Activated CD8-positive, alpha-beta memory T cell treated with anti-CD3 and anti-CD28 coated beads for 24 hours (primary cell): ENCODE results near the gene TCEA2.
A peak's percentile ranks its signal among the peaks of the same experiment; 100 is the strongest.

Experiments
- DNase-seq: peaks from one replicate; pipeline ENCODE4 v3.0.0-alpha.2; 2020

Gene TCEA2

DNA sequence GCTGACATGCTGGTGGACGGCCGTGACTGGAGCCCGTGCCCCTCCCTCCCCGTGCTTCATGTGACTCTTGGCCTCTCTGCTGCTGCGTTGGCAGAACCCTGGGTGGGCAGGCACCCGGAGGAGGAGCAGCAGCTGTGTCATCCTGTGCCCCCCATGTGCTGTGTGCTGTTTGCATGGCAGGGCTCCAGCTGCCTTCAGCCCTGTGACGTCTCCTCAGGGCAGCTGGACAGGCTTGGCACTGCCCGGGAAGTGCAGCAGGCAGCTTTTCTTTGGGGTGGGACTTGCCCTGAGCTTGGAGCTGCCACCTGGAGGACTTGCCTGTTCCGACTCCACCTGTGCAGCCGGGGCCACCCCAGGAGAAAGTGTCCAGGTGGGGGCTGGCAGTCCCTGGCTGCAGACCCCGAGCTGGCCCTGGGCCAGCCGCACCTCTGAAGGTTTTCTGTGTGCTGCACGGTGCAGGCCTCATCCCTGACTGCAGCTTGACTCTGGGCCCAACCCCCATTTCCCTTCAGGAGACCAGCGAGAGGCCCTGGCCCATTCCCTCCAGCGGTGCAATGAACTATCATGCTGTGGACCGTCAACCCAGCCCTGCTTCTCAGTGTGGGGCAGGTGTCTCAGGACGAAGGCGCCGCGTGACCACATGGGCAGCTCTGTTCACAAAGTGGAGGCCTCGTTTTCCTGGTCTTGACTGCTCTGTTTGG is 36.2 kb downstream of the TCEA2 start:
- DNase-seq = no peak

DNA sequence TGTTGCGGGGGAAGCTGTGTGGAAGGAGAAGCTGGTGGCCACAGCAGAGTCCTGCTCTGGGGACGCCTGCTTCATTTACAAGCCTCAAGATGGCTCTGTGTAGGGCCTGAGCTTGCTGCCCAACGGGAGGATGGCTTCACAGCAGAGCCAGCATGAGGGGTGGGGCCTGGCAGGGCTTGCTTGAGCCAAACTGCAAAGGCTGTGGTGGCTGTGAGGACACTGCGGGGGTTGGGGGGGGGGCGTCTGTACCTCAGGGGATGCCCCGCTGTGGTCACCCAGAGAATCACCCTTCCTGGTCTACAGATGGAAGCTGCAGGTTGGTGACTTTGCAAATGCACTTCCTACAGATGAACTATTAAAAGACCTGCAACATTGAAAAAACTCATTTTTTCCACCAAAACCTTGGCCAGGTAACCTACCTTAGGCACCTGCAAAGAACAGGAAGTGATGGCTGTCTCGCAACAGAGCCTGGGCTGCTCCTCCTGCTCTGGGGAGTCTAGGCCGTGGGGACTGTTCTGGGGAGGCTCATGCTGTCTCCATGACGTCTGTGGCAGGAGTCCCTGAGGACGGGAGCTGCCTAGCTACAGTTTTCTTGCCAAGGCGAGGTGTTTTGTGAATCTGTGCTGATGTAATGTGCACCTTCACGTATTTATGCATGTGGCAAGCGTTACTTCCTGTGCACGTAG is 37.0 kb downstream of the TCEA2 start:
- DNase-seq = no peak

DNA sequence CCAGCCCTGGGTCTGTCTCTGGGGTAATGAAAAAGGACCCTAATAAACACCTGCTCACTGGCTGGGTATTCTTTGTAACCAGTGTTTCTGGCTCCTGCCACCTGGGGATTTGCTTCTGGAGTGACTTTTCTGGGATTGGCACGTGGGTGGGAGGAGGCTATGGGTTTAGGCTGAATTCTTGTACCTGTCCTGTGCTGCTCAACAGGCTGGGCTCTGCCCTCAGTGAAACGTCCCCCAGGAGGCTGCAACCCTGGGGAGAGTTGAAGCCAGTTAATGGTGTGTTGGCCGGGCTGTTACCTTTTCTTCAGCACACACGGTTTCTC is 37.5 kb downstream of the TCEA2 start:
- no peak for DNase-seq

DNA sequence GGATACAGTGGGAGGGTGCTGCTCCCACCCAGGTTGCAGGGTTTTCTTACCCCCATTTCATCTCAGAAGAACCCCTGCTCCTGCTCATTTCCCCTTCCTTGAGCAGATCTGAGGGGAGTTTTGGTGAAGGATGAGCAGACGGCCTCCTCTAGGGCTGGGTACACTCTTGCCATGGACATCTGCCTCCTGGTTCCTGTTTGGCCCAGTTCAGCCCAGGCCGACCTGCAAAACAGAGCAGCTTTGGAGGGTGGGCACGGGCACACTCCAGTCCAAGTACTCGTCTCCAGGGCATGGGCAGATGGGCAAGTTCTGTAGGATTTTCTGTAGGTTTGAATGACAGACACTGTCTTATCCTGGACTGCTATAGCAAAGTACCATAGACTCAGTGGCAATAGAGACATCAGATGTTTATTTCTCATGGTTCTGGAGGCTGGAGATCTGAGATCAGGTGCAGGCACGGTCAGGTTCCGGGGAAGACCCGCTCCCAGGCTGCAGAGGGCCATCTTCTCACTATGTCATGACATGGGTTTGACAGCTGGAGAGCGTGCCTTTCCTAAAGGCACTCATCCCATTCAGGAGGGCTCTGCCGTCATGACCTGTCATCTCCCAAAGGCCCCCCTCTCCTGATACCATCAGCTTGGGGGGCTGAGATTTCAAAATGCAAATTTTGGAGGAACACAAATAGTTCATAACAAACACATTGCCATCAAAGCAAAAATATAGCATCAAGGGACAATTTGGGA is 38.1 kb downstream of the TCEA2 start:
- DNase-seq = no peak

DNA sequence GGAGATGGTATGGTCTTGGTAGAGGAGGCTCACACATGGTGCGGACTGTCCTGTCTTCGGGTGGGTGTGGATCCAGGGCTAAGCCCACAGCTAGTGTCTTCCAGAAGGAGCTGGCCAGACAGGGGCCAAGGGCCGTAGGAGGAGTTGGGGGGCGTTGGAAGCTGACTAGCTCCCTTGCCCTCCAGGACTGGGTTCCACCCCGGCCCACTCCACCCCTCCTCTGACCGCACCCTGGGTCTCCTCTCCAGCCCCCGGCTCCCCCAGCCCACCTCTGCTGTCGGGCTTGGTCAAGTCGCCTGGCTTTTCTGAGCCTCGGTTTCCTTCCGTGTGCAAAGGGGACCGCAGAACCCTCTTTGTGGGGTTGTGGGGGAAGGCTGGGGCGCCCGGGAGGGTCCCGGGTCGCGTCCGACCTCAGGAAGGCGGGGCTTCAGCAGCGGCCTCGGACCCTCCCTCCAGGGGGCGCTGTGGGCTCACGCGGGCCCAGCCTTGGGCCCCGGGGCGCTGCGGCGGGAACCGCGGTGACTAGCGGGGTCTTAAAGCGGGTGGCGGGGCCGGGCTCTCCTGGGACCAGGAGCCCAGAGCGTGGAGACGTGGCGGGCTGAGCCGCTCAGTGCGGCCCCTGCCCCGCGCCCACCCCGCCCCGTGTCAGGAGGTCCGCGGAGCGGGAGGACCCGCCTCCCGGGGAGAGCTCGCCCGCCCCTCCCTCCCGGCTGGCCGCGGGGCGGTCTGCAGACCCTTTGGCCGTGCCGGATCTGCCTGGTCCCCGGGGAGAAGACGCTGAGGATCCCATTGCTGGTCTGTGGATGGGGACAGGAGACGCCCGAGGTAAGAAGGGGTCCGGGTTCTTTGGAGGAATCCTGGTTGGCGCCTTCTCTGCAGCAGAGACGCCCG is 39.0 kb downstream of the TCEA2 start:
- peak; percentile 88 for DNase-seq

DNA sequence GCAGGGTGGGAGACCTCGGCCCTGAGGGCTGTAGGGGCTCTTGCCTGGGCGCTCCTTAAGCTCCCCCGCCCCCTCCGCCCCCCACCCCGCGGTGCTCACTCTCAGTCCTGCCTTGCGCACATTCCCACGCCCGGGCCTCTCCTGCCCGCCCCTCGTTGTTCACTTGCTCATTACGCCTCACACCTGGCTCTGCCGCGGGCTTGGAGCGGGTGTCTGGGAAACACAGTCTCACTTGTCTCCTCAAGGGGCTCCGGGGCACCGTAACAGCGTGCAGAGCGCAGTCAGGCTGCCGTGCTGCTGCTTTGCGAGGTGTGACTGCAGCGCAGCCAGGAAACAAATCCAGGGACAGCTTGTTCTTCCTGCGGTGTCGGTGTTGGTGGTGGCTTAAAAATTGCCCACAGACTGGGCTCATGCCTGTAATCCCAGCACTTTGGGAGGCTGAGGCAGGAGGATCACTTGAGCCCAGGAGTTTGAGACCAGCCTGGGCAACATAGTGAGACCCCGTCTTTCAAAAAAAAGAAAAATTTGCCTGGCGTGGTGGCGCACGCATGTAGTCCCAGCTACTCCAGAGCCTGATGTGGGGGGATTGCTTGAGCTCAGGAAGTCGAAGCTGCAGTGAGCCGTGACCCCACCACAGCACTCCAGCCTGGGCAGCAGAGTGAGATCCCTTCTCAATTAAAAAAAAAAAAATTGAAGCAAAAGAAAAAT is 39.8 kb downstream of the TCEA2 start:
- no peak for DNase-seq

DNA sequence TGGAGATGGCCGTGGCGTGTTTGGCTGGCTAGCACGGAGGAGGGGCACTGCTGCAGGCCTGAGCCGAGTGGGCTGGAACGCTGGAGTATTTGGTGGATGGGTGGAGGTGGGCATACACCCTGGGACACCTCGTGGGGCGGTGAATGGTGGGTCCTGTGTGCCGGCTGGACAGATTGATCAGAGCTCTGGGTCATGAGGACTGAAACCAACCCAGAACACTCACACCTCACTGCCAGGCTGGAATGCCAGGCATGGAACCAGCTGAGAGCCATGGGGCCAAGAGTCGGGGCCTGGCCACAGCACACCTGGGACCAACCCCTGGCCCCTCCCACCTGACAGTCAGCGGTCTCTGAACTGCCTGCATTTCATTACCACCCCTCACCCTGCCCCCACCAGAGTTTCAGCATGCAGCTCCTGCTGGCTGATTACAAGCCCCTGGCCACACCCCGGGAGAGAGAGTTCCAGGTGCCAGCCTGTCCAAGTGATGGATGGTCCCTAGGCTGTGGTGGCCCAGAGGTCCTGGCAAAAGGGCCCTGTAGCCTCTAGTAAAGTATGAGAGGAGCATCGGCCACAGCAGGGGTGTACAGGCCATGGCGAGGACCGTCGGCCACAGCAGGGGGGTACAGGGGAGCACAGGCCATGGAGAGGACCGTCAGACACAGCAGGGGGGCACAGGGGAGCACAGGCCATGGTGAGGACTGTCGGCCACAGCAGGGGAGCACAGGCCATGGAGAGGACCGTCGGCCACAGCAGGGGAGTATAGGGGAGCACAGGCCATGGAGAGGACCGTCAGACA is 41.1 kb downstream of the TCEA2 start:
- no peak for DNase-seq

DNA sequence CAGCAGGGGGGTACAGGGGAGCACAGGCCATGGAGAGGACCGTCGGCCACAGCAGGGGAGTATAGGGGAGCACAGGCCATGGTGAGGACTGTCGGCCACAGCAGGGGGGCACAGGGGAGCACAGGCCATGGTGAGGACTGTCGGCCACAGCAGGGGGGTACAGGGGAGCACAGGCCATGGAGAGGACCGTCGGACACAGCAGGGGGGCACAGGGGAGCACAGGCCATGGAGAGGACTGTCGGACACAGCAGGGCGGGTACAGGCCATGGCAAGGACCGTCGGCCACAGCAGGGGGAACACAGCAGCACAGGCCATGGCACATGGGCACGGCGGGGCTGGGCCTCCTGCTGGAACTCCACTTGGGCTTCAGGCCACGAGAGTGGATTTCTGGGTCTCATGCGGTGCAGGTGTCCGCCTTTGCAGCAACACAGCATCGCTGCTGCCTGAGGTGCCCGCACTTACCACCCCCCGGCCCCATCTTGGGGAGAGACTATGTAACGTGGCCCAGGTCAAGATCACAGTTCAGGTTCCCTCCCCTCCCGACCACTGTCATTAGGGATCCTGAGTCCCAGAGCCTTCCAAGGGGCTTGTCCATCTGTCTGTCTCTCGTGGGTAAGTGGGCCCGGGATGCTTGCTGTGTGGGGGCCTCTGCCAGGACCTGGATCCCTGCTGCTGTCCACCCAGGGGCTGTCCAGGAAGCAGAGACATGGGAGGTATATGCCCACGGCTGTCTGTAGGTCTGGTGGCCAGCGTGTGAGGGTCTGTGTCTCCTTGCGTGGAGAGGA is 41.9 kb downstream of the TCEA2 start:
- no peak for DNase-seq

DNA sequence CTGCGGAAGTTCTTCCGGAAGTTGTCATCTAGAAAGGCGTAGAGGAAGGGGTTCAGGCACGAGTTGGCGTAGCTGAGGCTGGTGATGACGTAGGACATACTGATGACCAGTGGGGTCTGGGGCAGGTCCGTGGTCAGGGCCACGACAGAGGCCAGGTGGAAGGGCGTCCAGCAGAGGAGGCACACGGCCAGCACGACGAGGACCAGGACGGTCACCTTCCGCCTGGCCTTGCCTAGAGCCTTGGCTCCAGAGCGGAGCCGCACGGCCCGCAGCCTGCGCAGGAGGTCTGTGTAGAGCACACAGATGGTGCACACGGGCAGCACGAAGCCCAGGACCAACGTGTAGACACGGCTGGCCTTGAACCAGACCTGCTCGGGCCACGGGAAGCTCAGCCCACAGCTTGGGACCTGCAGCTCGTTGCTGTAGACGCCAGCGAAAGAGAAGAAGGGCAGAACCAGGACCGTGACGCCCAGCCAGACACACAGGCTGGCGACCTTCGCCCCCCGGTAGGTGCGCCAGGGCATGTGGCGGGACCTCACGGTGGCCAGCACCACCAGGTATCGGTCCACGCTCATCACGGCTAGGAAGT is 42.9 kb downstream of the TCEA2 start:
- no peak for DNase-seq

DNA sequence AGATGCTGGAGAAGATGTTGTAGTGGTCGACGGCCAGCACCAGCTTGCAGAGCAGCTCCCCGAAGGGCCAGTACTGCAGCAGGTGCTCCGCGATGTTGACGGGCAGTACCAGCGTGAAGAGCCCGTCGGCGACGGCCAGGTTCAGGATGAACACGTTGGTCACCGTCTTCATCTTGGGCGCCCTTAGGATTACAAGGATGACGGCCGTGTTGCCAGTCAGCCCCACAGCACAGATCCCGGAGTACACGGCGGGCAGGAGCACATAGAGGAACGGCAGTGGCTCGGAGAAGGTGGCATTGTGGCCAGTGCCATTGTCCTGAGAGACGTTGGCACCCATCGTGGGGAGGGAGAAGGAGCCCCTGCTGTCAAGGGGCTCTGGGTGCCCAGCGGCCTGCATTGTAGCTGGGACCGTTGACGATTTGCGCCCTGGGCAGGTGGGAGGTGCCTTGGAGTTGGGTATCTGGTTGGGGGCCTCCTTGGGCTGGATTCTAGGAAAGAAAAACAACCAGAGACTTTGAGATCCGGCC is 43.5 kb downstream of the TCEA2 start:
- DNase-seq = no peak

DNA sequence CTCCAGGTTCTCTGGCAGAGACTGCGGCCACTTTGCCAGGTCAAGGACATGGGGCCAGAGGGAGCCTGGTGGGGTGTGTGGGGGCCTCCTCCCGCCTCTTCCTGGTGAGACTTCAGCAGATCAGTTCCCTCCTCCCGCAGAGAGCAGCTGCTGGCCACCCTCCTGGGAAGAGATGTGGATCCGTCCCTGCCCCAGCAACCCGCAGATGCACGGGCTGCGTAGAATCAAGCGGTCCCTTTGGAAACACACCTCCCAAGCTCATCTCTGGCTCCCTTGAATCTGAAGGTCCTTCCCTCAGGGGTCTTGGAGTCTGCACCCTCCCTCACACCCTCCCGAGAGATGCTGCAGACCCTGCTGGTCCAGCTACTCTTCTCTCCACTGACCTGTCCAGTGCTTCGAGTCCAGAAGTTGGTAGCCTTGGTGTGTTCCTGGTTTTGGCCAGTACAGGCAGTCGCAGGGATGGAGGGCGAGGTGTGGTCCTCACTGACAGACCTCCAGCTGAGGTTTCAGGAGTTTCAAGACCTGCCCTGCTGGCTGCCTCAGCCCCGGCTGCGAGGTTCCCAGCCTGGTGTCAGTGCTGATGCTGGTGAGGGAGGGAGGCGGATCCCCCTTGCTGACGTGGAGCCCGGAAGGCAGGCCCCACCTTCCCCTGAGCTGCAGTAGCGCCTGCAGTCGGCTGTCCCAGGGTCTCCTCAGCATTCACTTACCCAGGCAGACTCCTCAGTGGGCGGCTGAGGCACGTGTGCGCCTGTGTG is 44.2 kb downstream of the TCEA2 start, which contains the start of gene NPBWR2:
TSS of gene NPBWR2 (minus strand) at position 585 of the 755 bp plus-strand sequence. CDS start 734 bp downstream, outside the sequence.
- DNase-seq = no peak

DNA sequence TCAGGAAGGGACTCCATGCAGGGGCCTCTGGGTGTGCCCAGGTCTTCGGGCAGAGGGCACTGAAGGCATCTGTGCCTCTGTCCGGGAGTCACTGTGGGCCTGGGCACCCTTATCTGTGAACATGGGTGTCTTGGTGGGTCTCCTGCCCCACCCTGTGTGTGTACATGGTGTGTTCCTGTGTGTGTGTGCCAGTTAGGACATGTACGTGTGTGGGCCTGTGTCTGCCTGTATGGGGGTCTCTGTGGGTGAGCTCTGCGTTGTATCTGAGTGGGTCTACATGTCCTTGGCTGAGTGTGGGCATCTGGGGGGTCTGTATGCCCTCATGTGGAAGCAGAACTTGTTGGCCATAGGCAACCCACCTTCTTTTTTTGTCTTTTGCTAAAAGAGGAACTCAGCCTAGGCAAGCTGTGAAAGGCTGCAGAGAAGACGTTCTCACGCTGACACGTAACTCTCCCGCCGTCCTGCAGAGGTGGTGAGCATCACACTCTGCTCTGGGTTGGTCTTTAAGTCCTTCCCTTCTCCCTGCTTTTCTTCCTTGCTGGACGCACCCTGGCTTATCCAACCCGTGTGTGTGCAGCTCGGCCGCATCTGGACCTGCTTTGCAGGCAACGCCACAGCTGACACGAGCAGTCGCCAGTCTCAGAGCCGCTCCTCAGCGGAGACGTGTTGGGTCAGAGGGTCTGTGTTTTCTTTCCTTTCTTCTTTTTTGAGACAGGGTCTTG is 44.9 kb downstream of the TCEA2 start:
- no peak for DNase-seq

DNA sequence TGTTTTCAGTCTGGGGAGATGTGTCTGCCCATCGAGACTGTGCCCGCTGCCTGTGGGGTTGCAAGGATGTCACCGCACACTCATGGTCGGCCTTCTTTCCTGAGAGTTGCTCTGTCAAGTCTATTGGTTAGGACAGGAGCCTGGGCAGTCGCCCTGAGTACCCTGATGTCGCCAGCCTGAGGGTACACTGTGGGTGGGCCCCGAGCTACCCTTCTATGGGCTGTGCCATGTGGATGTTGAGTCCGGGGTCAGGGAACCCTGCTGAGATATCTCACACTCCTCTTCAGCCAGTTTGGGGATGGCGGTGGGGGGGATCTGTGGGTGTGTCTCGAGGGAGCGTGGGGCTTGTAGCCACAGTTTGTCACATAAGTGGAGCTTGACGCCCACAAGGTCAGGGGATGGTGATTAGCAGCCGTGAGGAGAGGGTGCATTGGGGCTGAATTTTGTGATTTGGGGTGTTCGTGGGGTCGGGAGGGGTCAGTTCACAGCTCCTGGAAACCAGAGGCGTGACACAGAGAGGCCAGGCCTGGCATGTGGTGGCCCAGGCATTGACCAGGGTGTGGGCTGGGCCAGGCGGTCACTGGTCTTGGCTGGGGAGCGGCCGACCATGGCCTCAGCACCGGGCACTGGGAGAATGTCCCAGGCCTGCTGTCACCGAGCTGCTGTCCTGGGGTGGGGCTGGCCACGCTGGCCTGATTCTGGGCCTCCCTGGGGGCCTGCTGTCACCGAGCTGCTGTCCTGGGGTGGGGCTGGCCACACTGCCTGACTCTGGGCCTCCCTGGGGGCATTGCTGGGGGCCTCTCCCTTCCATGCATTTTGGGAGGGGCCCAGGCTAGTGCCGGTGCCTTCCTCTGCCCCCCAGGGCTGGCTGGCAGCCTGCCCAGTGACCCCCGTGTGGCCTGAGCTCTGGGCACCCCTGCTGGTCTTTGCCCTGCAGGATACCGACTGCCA is 46.0 kb downstream of the TCEA2 start:
- DNase-seq = peak; percentile 50

DNA sequence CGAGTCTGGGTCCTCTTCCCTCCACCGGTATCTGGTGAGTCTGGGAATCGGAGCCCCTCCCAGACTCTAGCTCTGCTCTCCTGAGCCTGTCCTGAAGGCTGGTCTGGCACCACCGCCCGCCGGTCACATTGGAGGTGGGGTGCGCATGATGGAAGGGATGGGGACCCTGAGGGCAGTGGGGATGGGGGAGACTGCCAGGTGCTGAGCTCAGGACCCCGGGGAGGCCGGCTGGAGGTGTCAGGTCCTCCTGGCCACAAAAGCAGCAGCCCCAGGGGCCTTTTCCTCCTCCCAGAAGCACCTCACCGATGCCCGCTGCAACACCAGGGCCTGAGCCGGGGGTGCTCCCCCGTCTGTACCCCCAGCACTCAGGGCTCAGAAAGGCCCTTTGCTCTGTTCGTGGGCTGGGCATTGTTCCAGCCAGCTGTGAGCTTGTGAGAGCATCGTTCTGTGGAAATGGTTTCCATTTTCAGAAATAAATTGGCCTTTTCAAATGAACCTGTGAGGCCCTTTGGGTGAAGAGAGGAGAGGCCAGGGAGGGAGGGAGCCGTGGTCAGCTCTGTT is 46.9 kb downstream of the TCEA2 start:
- no peak for DNase-seq

DNA sequence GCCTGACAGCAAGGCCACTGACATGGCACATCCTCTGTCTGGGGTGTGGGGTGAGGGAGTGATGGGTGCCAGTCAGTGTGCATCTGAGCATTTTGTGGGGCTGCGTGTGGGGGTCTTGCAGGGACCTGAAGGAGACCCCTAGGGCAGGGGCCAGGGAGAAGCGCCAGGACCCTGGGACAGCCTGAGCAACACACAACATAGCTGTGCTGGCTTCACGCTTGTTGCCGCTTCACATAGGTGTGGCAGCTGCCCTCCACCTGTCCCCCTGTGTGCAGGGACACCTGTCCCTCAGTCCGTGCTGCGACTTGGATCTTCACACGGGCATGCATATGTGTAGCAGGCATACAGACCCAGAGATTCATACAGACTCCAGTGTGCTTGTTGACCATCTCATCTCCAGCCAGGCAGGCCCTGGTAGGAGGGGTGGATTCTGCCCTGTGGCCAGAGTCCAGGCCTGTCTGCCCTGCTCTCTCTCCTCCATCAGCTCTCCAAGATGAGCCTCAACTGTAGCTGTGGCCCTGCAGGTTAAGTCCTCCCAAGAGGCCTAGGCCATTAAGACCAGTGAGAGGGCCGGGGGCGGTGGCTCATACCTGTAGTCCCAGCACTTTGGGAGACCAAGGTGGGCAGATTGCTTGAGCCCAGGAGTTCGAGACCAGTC is 47.5 kb downstream of the TCEA2 start:
- no peak for DNase-seq
